HG03045 (cell line): ENCODE measurements around the gene ZFP36L1.

Experiments
- ATAC-seq: cut with Tn5 transposase; IDR thresholded peaks from one replicate; pipeline ENCODE4 v1.9.1; 2021; ENCODE audit warnings: mild to moderate bottlenecking, moderate library complexity; ENCODE audit not compliant: unreplicated experiment

ZFP36L1 gene

GRCh38 chr14:68784978-68785533 lies 7.8 kb downstream of the ZFP36L1 start:
- no peak for ATAC-seq

GRCh38 chr14:68784226-68784910 lies 8.5 kb downstream of the ZFP36L1 start:
- no peak for ATAC-seq

- no peak for ATAC-seq
These were observed 9.2 kb downstream of the ZFP36L1 start for GRCh38 chr14:68783408-68784225.

GRCh38 chr14:68782091-68782981 lies 10.5 kb downstream of the ZFP36L1 start:
- no peak for ATAC-seq

- ATAC-seq = no peak
These were observed 11.5 kb downstream of the ZFP36L1 start for GRCh38 chr14:68781161-68782021.

- ATAC-seq = no peak
These were observed 12.3 kb downstream of the ZFP36L1 start for GRCh38 chr14:68780358-68781160.

- no peak for ATAC-seq
These were observed 13.0 kb downstream of the ZFP36L1 start for GRCh38 chr14:68779761-68780323.

- ATAC-seq = no peak
These were observed 15.2 kb downstream of the ZFP36L1 start for GRCh38 chr14:68777644-68778043.

- no peak for ATAC-seq
These were observed 17.2 kb downstream of the ZFP36L1 start for GRCh38 chr14:68775614-68776126.

- no peak for ATAC-seq
These were observed 17.9 kb downstream of the ZFP36L1 start for GRCh38 chr14:68774771-68775613.

GRCh38 chr14:68772761-68773381 lies 20.0 kb downstream of the ZFP36L1 start:
- no peak for ATAC-seq

GRCh38 chr14:68771631-68772030 lies 21.2 kb downstream of the ZFP36L1 start:
- no peak for ATAC-seq

- ATAC-seq = no peak
These were observed 22.1 kb downstream of the ZFP36L1 start for GRCh38 chr14:68770553-68771286.

GRCh38 chr14:68770051-68770450 lies 22.8 kb downstream of the ZFP36L1 start:
- ATAC-seq = no peak

- no peak for ATAC-seq
These were observed 24.6 kb downstream of the ZFP36L1 start for GRCh38 chr14:68768316-68768715.

- ATAC-seq = no peak
These were observed 25.6 kb downstream of the ZFP36L1 start for GRCh38 chr14:68767248-68767645.
